Stomach (tissue), 4 donors: ENCODE results near the gene STAMBPL1.

Experiments
- CTCF ChIP-seq, 7 experiments: fragments of 450-650 bp in 4 of 7; fragments of 200-600 bp in 3 of 7; sonication (generic) in 3 of 7; IDR thresholded peaks; one replicate each; pipeline ENCODE4 v1.5.1; 2016 to 2019; ENCODE audit warnings: antibody characterized with exemption in 7 of 7, control low read depth in 2 of 7, mild to moderate bottlenecking in 1 of 7
- POLR2A ChIP-seq, 4 donors: fragments of 450-650 bp; IDR thresholded peaks; one replicate each; pipeline ENCODE4 v1.6.1; 2016; ENCODE audit warnings: antibody characterized with exemption in 4 of 4, control low read depth in 2 of 4, mild to moderate bottlenecking in 1 of 4, moderate library complexity in 1 of 4

- TF ChIP-seq POLR2A (IDR thresholded peaks at IDR 0.05), result no peak
- TF ChIP-seq CTCF (IDR thresholded peaks at IDR 0.05), result no peak
These were observed 16.4 kb downstream of the STAMBPL1 start for GRCh38 chr10:88896372-88896993.
